D721Med (cell line): ENCODE data around the gene GDF7.

Experiments used
- DNase-seq: peaks from one replicate; pipeline ENCODE4 v3.0.0; 2011; ENCODE audit warnings: low spot score; ENCODE audit not compliant: insufficient read length
- FAIRE-seq: peaks from 2 replicates; lab custom pipeline; 2011; peaks lifted over from hg19 to GRCh38; lab: Jason Lieb, UNC
- CTCF ChIP-seq: IDR thresholded peaks from 2 replicates; pipeline ENCODE4 v1.5.1; 2012; ENCODE audit warnings: mild to moderate bottlenecking, control low read depth; ENCODE audit not compliant: insufficient read depth; ENCODE audit errors: missing control alignments

GDF7 gene

GRCh38 chr2:20674974-20675679 lies 8.2 kb downstream of the GDF7 start:
- FAIRE-seq (no peak), DNase-seq (no peak)
- TF ChIP-seq CTCF = no peak

GRCh38 chr2:20675701-20676352 lies 8.9 kb downstream of the GDF7 start:
- no peak for DNase-seq
- no peak for FAIRE-seq

GRCh38 chr2:20676353-20677215 lies 9.6 kb downstream of the GDF7 start:
- no peak for FAIRE-seq
- DNase-seq = no peak
- no peak for TF ChIP-seq CTCF

More at GRCh38 chr2:20675701-20676352, 8.9 kb downstream of the GDF7 start:
- no peak for TF ChIP-seq CTCF

GRCh38 chr2:20677301-20678085 lies 10.5 kb downstream of the GDF7 start:
- no peak for DNase-seq
- FAIRE-seq = no peak
- no peak for TF ChIP-seq CTCF

GRCh38 chr2:20678086-20678395 lies 11.1 kb downstream of the GDF7 start:
- FAIRE-seq = no peak
- no peak for DNase-seq
- TF ChIP-seq CTCF = no peak

GRCh38 chr2:20678780-20679179 lies 11.8 kb downstream of the GDF7 start:
- DNase-seq = no peak
- no peak for FAIRE-seq
- no peak for TF ChIP-seq CTCF
